Epithelial cell of alveolus of lung (primary cell): Measurements from ENCODE around the gene RAB34. TPM values are rescaled to one million over a fixed set of nuclear protein-coding genes. Genes with fewer than 3 reads are reported as not detected.

Experiments used
- total RNA-seq: library from RNA; depleted of rRNA; stranded (reverse); fragments of >200 nt; gene quantifications from 2 replicates; pipeline ENCODE4 v1.2.1, GENCODE V29; 2015

The RAB34 gene, protein sequence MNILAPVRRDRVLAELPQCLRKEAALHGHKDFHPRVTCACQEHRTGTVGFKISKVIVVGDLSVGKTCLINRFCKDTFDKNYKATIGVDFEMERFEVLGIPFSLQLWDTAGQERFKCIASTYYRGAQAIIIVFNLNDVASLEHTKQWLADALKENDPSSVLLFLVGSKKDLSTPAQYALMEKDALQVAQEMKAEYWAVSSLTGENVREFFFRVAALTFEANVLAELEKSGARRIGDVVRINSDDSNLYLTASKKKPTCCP
- total RNA-seq: 348 and 466 TPM in 2 replicates

GRCh38 chr17:28717578-28718332 lies at the start of gene RAB34:
Gene RAB34, minus strand, starts transcription at chr17:28717868. Its CDS starts 602 bp downstream, at chr17:28717266.

GRCh38 chr17:28743243-28744103 lies 25.8 kb upstream of the RAB34 start, which contains the start of gene TRAF4:
Gene TRAF4, plus strand, starts transcription at chr17:28744011. Its CDS starts 102 bp downstream, at chr17:28744113.

GRCh38 chr17:28728364-28729200 lies 10.9 kb upstream of the RAB34 start, which contains the start of gene NEK8:
Gene NEK8, plus strand, starts transcription at chr17:28728788. Its CDS starts 26 bp downstream, at chr17:28728814.

GRCh38 chr17:28726226-28726626 lies 8.6 kb upstream of the RAB34 start, which contains the start of gene TLCD1:
Gene TLCD1, minus strand, starts transcription at chr17:28726233. Its CDS starts 136 bp downstream, at chr17:28726097.

DNA sequence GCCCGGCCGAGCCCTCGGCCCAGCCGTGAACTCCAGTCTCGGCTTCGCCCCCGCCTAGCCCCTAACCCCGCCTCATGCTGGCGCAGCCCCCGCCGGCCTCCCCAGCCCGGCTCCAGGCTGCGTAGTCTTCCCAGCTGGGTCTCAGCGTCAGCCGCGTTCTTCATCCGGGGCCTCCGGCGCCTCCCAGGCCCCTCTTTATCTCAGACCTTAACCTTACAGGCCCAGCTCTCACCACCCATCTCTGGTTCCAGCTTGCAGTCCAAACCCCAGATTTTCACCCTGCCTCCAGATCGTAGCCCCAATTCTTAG lies 6.0 kb downstream of the RAB34 start, which contains the start of gene PROCA1:
TSS of gene PROCA1 (minus strand) at position 166 of the 309 bp plus-strand sequence. CDS start 228 bp downstream, outside the sequence.

Other genes with a start within 250 kb of the RAB34 start
- not detected in 2 replicates for gene SLC13A2, start 244.2 kb downstream of the RAB34 start, total RNA-seq
- not detected in 2 replicates for gene FOXN1, start 211.5 kb downstream of the RAB34 start, total RNA-seq
- gene UNC119, start 165.2 kb downstream of the RAB34 start, total RNA-seq: 24.0 and 48.5 TPM in 2 replicates
- 68.5 and 114 TPM in 2 replicates for gene PIGS, start 146.3 kb downstream of the RAB34 start, total RNA-seq
- 130 and 212 TPM in 2 replicates for gene ALDOC, start 141.0 kb downstream of the RAB34 start, total RNA-seq
- gene SPAG5, start 118.8 kb downstream of the RAB34 start, total RNA-seq: 19.0 and 26.4 TPM in 2 replicates
- 0.91 and 3.7 TPM in 2 replicates for gene RSKR, start 103.7 kb downstream of the RAB34 start, total RNA-seq
- 79.1 and 90.8 TPM in 2 replicates for gene BLTP2, start 72.7 kb downstream of the RAB34 start, total RNA-seq
- 59.8 and 68.8 TPM in 2 replicates for gene SDF2, start 56.0 kb downstream of the RAB34 start, total RNA-seq
- gene SUPT6H, start 55.7 kb downstream of the RAB34 start, total RNA-seq: 30.6 and 50.3 TPM in 2 replicates
- 0.39 and 3.8 TPM in 2 replicates for gene PROCA1, start 6.0 kb downstream of the RAB34 start, total RNA-seq
- 866 and 1,222 TPM in 2 replicates for gene RPL23A, start 2.1 kb upstream of the RAB34 start, total RNA-seq
- 0.96 and 18.4 TPM in 2 replicates for gene TLCD1, start 8.4 kb upstream of the RAB34 start, total RNA-seq
- gene NEK8, start 10.9 kb upstream of the RAB34 start, total RNA-seq: 1.6 and 2.4 TPM in 2 replicates
- gene TRAF4, start 26.1 kb upstream of the RAB34 start, total RNA-seq: 23.6 and 39.0 TPM in 2 replicates
- gene FAM222B, start 124.9 kb upstream of the RAB34 start, total RNA-seq: 8.9 and 12.0 TPM in 2 replicates
- gene ERAL1, start 137.1 kb upstream of the RAB34 start, total RNA-seq: 48.5 and 56.0 TPM in 2 replicates
- 56.8 and 60.4 TPM in 2 replicates for gene FLOT2, start 179.9 kb upstream of the RAB34 start, total RNA-seq
- gene DHRS13, start 185.2 kb upstream of the RAB34 start, total RNA-seq: 4.7 and 14.2 TPM in 2 replicates
- 18.9 and 34.8 TPM in 2 replicates for gene PHF12, start 233.7 kb upstream of the RAB34 start, total RNA-seq